Colonic mucosa (tissue), 4 donors: ENCODE measurements around the gene AP4E1. TPM values are rescaled to one million over a fixed set of nuclear protein-coding genes. Genes with fewer than 3 reads are reported as not detected.
"Not testable (repeated sequence)": the region's sequence is repeated elsewhere in the genome, so short reads cannot be mapped to it uniquely, and the experiment has no call there.

ENCODE experiments used
- DNase-seq: peaks from one replicate; pipeline ENCODE4 v3.0.0-alpha.2; 2020
- H3K27ac ChIP-seq: fragments of 200-600 bp; one replicate; pipeline ENCODE4 v1.8.0; 2021
- H3K27me3 ChIP-seq: fragments of 200-600 bp; one replicate; pipeline ENCODE4 v1.8.0; 2021
- H3K36me3 ChIP-seq: fragments of 200-600 bp; one replicate; pipeline ENCODE4 v1.8.0; 2021
- H3K4me1 ChIP-seq: fragments of 200-600 bp; one replicate; pipeline ENCODE4 v1.8.0; 2021; ENCODE audit warnings: mild to moderate bottlenecking
- H3K4me3 ChIP-seq: fragments of 200-600 bp; one replicate; pipeline ENCODE4 v1.8.0; 2021
- H3K9ac ChIP-seq, 2 donors: one replicate each; pipeline ENCODE4 v1.7.0; 2013; ENCODE audit warnings: control low read depth in 2 of 2, low read depth in 2 of 2, low read length in 2 of 2
- H3K9me3 ChIP-seq: fragments of 200-600 bp; one replicate; pipeline ENCODE4 v1.8.0; 2021
- CTCF ChIP-seq: fragments of 200-600 bp; IDR thresholded peaks from one replicate; pipeline ENCODE4 v1.8.0; 2022; ENCODE audit warnings: antibody characterized with exemption, mild to moderate bottlenecking
- intact Hi-C: fragments of 100-400 bp; cut with DNase I; formaldehyde crosslinking; loops from one replicate; pipeline ENCODE4 v1.14.1; 2022
- total RNA-seq, 2 donors: library from RNA; stranded (reverse); fragmentation: NEBNext Ultra II Directional in 1 of 2; extraction: Animal tissue kit (Norgen Biotek cat#: 25700) in 1 of 2; gene quantifications; one replicate each; pipeline ENCODE4 v1.2.1, GENCODE V29; 2021
- donor health status: healthy.
- donor health status: DM: no; HTN: no; CAD: no.
- donor health status: DM: no; HTN: no; CAD: no.

AP4E1 gene
- total RNA-seq, 2 donors from 2014 or later: 9.7 to 11.7 TPM

- Histone ChIP-seq H3K4me3 (no peak overlapping the region), H3K9me3 (no peaks in the 10 kb centered on the region), H3K27ac (no peak overlapping the region), H3K9ac (no peak overlapping the region), H3K4me1 (no peaks in the 10 kb centered on the region), H3K27me3 (no peaks in the 10 kb centered on the region), H3K36me3 (no peaks in the 10 kb centered on the region)
- intact Hi-C loops: no loop called here
- no peak for TF ChIP-seq CTCF
- DNase-seq: no peak
Observed at GRCh38 chr15:50889589-50889988, 18.9 kb upstream of the AP4E1 start.

GRCh38 chr15:50890751-50891150 lies 17.7 kb upstream of the AP4E1 start:
- no peak for DNase-seq
- Histone ChIP-seq H3K27ac (no peak overlapping the region), H3K27me3 (no peaks in the 10 kb centered on the region), H3K4me3 (no peak overlapping the region), H3K36me3 (no peaks in the 10 kb centered on the region), H3K9me3 (no peaks in the 10 kb centered on the region), H3K4me1 (no peaks in the 10 kb centered on the region), H3K9ac (no peak overlapping the region)
- TF ChIP-seq CTCF: no peak
- intact Hi-C loops: no loop called here

GRCh38 chr15:50891159-50891558 lies 17.3 kb upstream of the AP4E1 start:
- Histone ChIP-seq H3K9ac (no peak overlapping the region), H3K36me3 (no peaks in the 10 kb centered on the region), H3K4me1 (no peaks in the 10 kb centered on the region), H3K27ac (no peak overlapping the region), H3K27me3 (no peaks in the 10 kb centered on the region), H3K9me3 (no peaks in the 10 kb centered on the region), H3K4me3 (no peak overlapping the region)
- intact Hi-C loops: no loop called here
- TF ChIP-seq CTCF: no peak
- DNase-seq: no peak

GRCh38 chr15:50893976-50894375 lies 14.5 kb upstream of the AP4E1 start:
- intact Hi-C loops: no loop called here
- no peaks in the 10 kb centered on the region for H3K9me3 ChIP-seq
- H3K9ac ChIP-seq: no peak overlapping the region
- DNase-seq: no peak
- H3K36me3 ChIP-seq: no peaks in the 10 kb centered on the region
- H3K4me3 ChIP-seq: no peak overlapping the region
- no peak for TF ChIP-seq CTCF
- no peaks in the 10 kb centered on the region for H3K4me1 ChIP-seq
- H3K27ac ChIP-seq: no peak overlapping the region
- no peaks in the 10 kb centered on the region for H3K27me3 ChIP-seq

- H3K4me3 ChIP-seq, H3K27ac ChIP-seq, H3K9ac ChIP-seq, intact Hi-C loops, H3K4me1 ChIP-seq, DNase-seq, H3K36me3 ChIP-seq, H3K27me3 ChIP-seq, H3K9me3 ChIP-seq: not testable (repeated sequence)
Observed at GRCh38 chr15:50901390-50901789, 7.1 kb upstream of the AP4E1 start.

- no peak overlapping the region for H3K9ac ChIP-seq
- no peak for DNase-seq
- H3K27me3 ChIP-seq: no peaks in the 10 kb centered on the region
- intact Hi-C loops: no loop called here
- H3K9me3 ChIP-seq: no peaks in the 10 kb centered on the region
- peaks cover 5% of the 10 kb centered on the region for H3K4me1 ChIP-seq
- no peak for TF ChIP-seq CTCF
- H3K27ac ChIP-seq: no peak overlapping the region
- H3K36me3 ChIP-seq: no peaks in the 10 kb centered on the region
- H3K4me3 ChIP-seq: no peak overlapping the region
Observed at GRCh38 chr15:50904211-50904610, 4.3 kb upstream of the AP4E1 start.
